HG03159 (cell line): Measurements from ENCODE around the gene SLC26A1.

Experiments used
- ATAC-seq: cut with Tn5 transposase; IDR thresholded peaks from one replicate; pipeline ENCODE4 v1.9.1; 2021; ENCODE audit warnings: mild to moderate bottlenecking, moderate library complexity; ENCODE audit not compliant: unreplicated experiment

The SLC26A1 gene

DNA sequence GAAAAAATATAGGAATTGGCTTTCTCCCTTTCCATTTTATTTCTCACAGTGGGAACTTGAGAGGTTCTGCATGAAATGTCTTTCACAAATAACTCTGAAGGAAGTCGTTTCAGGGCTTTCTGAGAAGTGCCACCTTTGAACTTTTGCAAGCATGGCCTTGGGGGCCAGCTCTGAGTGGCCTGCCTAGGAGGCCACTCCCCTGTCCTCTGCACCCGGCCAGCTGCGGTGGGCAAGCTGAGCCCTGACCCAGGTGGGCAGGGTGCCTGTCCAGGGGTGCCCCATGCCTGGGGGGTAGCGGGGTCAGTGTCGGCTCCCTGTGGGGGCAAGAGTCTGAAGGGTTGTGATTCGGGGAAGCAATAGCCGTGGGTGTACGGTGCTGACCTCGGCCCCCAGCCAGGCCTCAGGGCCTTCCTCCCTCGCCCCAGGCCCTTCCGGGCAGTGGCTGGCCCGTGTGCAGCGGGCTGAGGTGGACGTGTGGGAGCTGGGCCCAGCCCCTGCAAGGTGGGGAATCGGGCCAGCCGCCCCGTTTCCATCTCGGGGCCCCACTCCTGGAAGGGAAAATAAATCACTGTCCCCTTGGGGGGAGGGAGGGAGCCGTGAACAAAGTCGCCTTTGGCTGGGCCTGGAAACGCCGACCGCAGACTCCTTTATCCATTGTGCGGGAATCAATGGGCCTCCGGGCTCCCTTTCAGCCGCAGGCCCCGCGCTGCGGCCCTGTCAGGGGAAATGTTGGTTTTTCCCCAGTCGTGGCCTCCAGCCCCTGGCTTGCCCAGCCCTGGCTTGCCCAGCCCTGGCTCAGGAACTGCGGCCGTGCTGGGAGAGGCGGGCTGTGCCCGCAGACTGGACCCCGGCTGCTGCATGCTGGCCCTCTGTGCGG lies 21.3 kb upstream of the SLC26A1 start:
- no peak for ATAC-seq

DNA sequence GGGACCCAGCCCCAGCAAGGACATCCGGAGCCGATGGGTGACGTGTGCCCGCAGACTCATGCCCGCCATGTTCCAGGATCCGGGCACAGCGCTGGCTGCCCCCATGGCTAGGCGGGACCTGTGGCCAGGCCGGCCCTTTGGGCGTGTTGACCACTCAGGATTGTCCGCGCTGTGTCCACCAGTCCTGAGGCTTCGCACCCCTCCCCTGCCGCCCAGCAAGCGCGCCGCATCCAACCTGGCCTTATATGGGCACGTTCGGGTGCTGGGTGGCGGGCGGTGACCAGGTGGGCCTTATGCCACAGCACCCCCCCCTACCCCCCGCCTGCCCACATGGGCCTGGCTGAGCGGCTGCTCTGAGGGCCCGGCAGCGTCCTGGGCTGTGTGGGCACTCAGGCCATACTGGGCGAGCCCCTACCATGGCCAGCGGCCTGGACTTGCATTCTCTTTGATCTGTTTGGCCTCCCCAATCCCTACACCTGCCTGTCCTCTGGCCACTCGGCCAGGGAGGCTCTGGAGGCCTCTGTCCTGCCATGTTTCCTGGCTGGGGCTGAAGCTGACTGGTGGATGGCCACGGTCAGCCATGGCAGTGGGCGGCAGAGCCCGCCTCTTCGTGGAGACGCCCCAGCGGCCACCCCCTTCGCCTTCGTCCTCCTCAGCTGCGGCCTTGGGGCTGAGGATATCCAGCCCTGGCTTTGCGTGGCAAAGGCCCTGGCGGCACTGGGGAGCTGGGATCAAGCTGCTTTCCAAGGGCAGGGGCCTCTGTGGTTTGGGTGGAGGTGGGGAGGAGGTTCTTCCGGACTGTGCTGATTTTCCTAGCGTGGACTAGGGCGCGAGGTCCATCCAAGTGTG lies 20.2 kb upstream of the SLC26A1 start:
- ATAC-seq: no peak

DNA sequence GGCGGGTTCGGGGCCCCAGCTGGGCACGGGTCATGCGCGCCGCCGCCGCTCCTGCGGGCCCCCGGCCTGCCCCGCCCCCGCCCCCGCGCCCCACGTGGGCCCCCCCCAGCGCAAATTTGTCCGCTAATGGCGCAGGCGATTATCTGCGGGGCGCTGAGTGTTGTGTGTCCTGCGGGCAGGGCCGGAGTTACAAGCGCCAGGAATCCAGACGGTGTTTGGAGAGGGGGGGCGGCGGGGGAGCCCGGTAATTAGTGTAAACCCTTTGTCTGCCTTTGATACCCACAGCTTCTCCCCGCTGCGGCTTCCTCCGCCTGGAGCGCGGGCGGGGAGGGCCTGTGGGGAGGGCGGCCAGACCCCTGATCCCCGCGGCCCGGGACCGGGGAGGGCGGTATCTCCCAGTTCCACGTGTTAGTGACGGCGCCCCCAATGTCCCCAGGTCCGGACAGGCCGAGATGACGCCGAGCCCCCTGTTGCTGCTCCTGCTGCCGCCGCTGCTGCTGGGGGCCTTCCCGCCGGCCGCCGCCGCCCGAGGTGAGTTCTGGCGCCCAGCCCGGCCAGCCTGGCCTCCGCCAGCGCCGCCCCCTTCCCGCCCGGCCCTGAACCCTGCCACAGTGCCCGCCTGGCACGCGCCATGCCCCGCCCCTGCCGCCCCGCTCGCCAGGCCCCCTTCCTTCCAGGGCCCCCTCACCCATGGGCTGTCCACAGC lies 19.0 kb upstream of the SLC26A1 start:
- ATAC-seq: no peak

DNA sequence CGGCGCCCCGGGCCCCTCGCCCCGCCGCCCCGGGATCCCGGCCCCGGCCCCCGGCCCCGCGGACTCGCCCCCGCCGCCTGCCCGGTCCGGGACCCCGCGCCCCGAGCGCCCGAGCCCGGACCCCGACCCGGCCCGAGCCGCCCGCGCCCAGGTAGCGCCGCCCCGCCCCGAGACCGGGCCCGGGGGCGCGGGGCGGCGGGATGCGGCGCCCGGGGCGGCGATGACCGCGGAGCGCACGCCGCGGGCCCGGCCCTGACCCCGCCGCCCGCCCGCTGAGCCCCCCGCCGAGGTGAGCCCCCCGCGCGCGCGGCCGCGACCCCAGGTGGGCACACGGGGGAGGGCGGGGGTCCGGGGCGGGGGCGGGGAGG lies 18.4 kb upstream of the SLC26A1 start:
- no peak for ATAC-seq

DNA sequence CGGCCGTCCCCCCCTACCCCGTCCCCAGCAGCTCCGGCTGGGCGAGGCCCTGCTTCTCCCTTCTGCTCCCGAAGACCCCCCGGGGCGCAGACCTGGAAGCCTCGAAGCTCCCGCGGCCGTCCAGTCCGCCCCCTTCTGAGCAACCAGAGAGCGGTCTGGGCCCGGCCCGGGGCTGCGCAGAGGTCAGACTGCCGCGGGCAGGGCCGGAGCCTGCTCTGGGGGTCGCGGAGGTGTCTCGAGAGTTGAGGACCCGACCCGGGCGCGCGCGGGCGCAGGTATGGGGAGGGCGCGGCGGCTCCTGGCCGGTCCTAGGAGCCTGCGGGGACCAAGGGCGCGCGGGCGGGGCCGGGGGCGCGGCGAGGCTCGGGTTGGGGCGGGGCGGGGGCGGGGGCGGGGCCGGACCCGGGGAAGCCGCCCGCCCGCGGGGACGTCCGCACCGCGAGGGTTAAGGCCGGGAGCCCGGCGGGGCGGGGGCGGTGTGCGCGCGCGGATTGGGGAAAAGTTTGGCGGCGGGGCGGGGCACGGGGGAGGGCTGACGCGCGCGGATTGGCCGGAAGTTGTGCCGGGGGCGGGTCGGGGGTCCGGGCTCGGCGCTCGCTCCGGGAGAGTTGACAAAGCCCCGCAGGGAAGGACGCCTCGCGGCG lies 17.9 kb upstream of the SLC26A1 start, which contains the start of gene FGFRL1:
Gene FGFRL1 (plus strand): TSS at position 605 of the 644 bp plus-strand sequence. CDS start 860 bp downstream, outside the sequence.
- ATAC-seq: peak; percentile 36

DNA sequence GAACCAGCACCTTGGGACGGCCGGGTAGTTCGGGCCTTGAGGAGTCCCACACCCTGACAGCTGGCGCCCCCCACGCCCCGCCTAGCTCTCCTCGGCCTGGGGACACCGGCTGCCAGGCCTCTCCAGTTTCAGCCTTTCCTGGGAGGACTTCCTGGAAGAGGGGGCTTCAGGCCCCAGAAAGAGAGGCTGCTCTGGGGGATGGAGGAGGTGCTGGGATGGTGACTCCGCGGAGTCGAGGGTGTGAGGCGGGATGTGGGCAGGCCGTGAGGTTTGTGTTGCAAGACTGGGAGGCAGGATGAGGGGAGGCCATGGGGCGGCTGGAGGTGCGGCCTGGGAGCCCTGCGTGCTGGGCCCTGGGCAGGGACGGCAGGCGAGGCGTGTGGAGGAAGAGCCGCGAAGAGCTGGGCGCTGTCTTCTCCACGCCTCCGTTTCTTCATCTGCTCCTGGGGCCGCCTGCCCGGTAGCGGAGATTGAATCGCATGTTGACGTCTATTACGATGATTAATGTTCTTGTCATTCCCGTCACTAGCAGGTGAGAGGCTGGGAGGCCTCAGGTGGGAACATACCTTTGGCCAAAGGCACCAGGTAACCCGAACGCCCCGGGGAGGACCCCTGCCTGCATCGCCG lies 17.3 kb upstream of the SLC26A1 start:
- no peak for ATAC-seq

DNA sequence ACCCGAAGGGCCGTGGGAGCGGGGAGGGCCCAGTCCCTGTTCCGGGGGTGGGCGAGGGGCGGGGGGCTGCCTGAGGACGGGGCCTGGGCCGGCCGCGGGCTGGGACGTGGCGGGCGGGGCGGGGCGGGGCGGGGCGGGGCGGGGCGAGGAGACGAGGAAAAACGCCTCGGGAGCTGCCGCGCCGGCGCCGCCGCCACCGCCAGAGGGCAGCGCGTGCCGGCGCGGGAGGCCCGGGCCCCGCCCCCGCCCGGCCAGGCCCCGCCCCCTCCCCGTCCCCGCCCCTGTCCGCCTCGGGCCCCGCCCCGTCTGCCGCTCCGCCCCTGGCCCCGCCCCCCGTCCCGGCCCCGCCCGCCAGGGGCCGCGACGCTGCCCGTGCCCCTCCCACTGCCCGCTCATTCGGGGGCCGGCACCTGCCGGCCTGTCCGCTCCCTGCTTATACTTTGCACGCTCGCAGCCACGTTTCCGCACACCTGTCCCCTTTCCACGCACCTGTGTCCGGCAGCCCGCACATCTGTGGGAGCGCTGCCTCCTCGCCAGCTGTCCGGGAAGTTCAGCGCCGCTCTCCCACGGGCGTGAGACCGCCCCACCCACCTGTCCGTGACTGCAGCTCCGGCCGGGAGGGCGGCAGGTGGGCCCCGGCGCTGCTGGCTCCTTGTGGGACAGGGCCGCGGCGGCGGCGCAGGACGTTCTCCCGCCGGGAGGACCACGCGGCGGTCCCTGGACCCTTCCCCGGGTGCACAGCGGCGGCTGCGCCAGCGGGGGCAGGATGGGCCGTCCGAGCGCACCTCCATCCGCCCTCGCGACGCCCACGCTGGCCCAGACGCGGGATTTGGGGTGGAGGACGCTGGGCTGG lies 16.6 kb upstream of the SLC26A1 start:
- no peak for ATAC-seq

DNA sequence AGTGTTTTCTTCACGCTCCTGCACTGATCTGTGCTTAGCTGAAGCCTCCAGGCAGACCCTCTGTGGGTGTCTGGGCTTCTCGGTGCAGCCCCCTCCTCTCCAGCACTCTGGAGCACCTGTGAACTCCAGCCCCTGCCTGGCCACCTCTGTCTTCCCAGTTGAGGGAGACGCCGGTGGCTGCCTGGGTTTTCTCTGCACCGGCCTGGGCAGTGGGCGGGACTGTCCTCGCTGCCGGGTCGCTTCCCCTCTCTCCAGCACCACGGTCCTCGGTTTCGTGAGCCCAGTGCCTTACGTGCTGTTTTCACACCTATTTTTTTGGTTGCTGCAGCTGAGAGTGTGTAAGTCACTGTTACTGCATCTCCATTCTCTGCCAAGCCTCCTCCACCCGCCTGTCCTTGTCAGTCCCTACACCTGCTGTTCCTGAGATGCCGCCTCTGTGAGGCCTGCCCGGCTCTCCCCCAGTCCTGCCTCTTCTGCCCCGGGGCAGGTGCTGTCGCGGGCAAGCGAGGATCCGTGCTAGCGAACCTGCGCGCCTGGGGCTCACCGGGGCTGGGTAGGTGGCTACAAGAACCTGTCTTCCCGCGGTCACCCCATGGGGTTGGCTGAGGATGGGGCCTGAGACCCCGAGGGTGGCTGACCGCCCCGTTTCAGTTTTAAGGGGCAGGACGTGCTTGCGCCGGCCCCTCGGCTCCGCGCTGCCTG lies 15.8 kb upstream of the SLC26A1 start:
- no peak for ATAC-seq

DNA sequence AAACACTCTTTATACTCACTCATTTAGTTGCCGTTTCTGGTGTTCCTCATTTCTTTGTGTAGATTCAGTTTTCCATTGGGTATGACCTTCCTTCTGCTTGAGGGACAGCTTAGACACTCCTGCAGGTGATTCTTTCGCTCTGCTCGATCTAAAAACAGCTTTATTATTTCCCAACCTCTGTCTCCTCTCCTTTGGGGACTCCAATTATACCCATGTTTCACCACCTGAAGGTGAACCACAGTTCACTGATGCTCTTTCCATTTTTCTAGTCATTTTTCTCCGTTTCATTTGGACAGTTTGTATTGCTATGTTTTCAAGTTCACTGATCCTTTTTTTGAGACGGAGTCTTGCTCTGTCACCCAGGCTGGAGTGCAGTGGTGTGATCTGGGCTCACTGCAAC lies 13.7 kb upstream of the SLC26A1 start:
- ATAC-seq: no peak

DNA sequence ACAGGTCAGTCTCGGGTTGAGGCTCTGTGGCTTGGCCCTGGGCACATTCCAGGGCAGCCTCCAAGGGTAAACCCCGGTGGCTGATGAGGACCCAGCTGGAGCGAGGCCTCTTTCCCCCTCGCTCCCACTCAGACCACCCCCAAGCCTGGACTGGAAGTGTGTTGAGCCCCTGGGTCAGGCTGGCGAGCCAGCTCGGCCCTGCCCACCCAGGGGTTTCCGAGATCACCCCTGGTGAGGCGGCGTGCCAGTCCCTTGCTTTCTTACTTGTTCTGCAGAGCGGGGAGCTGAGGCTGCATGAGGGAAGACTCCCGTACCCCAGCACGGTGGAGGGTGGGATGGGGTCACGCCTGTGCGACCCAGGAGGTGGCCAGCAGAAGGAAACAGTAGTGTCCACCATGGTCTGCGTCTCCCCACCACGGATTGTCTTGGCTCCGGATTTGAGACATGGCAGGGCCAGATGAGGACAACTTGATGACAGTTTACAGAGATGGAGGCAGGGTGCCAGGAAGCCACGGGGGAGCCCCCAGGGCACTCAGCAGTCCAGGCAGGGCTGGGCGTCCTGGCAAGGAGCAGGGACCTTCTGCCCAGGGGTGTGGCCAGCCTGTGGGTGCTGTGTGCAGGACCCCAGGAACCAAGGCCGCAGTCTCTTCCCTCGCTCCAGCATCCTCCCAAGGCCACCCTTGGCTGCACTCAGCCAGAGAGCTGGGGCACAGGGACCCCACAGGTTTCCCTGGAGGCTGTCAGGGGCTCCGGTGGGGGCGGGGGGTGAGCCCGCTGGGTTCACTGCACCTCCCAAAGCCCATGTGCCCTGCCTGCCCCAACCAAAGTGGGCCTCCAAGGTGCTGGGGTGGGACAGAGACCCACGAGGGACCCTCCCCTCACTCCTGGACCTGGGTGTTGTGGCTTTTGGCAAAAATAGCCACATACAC lies 11.6 kb upstream of the SLC26A1 start:
- no peak for ATAC-seq

DNA sequence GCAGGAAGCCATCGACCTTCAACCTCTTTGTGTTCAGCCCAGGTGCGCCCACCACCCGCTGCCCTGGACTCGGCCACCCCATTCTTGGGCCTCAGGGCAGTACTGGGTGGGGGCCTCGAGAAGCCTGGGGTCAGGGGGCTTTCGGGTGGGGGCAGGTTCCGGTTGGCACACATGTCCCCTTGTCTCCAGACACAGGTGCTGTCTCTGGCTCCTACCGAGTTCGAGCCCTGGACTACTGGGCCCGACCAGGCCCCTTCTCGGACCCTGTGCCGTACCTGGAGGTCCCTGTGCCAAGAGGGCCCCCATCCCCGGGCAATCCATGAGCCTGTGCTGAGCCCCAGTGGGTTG lies 10.8 kb upstream of the SLC26A1 start:
- no peak for ATAC-seq

DNA sequence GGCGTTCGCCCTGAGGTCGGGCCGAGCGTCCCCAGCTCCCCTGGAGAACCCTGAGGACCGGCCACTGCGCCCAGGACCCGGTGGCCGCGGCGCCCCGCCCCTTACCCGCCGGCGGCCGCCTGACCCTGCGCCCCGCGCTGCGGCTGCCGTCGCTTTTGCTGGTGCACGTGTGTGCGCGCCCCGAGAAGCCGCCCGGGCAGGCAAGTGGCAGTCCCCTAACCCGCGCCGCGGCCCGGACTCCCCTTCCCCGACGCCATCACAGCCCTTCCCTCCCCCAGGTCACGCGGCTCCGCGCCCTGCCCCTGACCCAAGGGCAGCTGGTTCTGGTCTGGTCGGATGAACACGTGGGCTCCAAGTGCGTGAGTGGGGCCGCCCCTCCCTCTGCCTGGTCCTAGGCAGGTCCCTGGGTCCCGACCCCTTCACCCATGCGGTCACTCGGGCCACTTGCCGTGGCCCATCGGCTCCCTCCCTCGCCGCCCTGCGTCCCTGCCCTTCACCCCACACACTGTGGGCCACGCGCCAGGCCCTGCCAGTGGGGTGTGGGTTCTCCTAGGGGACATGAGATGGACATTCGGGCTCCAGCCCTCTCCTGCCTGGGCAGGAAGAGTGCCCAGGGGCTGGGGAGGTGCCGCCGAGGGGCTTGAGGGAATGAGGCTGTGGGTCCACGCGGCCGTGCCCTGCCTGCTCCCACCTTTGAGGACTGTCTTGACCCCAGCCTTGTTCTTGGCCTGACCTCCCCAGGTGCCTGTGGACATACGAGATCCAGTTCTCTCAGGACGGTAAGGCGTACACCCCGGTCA lies 10.3 kb upstream of the SLC26A1 start:
- ATAC-seq: no peak

DNA sequence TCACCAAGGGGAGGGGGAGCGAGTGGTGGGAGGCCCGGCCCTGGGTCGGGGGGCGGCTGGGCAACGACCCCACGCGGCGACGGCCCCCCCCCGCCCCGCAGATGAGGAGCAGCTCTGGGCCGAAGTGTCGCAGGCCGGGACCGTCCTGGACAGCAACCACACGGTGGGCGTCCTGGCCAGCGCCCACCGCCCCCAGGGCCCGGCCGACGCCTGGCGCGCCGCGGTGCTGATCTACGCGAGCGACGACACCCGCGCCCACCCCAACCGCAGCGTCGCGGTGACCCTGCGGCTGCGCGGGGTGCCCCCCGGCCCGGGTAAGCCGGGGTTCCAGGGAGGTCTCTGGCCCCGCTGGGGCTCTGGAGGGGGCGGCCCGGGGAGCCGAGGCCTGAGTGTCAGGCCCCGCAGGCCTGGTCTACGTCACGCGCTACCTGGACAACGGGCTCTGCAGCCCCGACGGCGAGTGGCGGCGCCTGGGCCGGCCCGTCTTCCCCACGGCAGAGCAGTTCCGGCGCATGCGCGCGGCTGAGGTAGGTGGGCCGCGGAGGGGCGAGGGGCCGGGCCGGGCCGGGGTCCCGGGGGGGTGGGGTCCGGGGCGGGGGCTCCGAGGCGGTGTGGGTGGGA lies 9.5 kb upstream of the SLC26A1 start:
- no peak for ATAC-seq

DNA sequence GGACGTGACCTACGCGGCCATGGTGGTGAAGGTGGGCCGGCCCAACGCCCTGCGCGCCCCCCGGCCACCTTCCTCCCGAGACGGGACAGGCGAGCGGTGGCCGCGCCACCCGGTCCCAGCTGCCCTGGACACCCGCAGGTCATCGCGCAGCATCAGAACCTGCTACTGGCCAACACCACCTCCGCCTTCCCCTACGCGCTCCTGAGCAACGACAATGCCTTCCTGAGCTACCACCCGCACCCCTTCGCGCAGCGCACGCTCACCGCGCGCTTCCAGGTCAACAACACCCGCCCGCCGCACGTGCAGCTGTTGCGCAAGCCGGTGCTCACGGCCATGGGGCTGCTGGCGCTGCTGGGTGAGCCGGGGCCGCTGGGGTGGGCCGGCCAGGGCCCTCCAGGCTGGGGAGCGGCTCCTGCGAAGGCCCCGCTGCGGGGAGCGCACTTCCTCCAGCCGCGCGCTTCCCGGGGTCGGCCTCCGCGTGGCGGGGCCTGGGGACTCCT lies 9.0 kb upstream of the SLC26A1 start:
- no peak for ATAC-seq

DNA sequence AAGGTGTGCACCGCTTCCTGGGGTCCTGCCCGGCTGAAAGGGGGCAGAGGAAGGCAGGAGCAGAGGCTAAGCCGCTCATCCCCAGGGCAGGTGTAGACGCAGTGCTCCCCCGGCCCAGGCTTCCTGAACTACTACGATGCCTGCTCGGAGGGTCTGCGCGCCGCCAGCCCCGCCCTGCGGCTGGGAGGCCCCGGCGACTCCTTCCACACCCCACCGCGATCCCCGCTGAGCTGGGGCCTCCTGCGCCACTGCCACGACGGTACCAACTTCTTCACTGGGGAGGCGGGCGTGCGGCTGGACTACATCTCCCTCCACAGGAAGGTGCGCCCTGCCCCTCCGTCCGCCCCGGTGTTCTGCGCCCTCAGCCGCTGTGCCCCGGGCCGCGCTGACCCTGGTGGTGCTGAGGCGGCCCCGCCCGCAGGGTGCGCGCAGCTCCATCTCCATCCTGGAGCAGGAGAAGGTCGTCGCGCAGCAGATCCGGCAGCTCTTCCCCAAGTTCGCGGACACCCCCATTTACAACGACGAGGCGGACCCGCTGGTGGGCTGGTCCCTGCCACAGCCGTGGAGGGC lies 8.4 kb upstream of the SLC26A1 start:
- no peak for ATAC-seq

DNA sequence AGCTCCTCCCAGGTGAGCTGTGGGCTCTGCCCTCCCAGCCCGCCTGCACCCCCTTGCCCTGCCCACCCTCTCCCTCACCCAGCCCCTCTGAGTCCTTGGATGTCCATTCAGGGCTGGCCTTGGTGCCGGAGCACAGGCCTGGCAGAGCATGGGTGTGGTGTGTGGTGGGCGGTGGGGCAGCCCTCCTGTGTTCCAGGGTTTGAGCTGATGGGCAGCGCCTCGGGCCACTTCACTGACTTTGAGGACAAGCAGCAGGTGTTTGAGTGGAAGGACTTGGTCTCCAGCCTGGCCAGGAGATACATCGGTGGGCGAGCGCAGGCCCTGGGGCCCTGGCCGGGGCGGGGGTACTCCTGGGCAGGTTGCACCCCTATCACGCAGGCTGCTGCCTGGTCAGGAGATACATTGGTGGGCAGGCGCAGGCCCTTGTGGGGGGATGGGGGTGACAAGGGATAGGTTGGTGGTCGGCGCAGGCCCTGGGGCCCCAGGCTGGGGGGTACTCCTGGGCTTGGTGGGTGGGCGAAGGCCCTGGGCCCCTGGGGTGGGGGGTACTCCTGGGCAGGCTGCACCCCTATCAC lies 7.6 kb upstream of the SLC26A1 start:
- no peak for ATAC-seq
